ENCODE measurements around the gene ACVR1B.

ACVR1B gene

DNA sequence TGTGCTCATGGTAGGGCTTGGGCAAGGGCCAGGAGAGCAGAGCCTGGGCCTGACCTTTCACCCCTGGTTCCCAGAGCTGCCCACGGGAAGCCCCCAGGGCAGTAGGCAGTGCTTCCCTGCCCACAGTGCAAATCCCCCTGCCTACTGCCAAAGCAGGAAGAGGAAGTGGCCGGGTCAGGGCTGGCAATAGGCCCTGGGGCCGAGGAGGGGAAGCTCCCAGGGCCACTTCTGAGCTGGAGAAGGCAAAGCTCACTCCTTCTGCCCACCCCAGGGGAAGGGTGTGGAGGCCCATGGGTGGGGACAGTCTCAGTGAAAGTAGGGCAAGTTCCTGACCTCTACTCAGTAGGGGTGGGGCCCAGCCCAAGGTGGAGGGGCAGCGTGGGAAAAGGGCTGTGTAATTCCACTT lies 94.3 kb downstream of the ACVR1B start:
- no peak for DNase-seq (ENCODE audit: low read depth)
